Measurements from ENCODE around the gene HHAT.

The HHAT gene

GRCh38 chr1:210299501-210299900 is 29.2 kb upstream of the HHAT start:
- no CpG with 5 or more reads among the region's 5 CpGs for WGBS, 2 donors (ENCODE audit: extremely low coverage in 2 of 2, insufficient read length in 2 of 2, insufficient replicate concordance in 1 of 2)
- Histone ChIP-seq H3K4me3 (ENCODE audit: low read length in 2 of 2) (no peak overlapping the region), H2BK15ac (ENCODE audit: low read length) (no peak overlapping the region), H3K9ac (ENCODE audit: low read depth, low read length, poor library complexity) (no peak overlapping the region), H3K4ac (ENCODE audit: low read length) (no peak overlapping the region), H3K36me3 (replicated peaks in 1 of 2; ENCODE audit: control insufficient read depth in 2 of 2, insufficient read depth in 2 of 2, low read length in 2 of 2) (no peaks in the 10 kb centered on the region), H2AK5ac (ENCODE audit: low read depth, low read length) (no peak overlapping the region), H3K14ac (ENCODE audit: low read length) (no peak overlapping the region), H2BK12ac (ENCODE audit: low read length) (no peak overlapping the region), H3K4me2 (ENCODE audit: insufficient read depth, low read length, poor library complexity, severe bottlenecking) (no peak overlapping the region), H3K27me3 (ENCODE audit: control insufficient read depth in 3 of 3, insufficient read depth in 3 of 3, low read depth in 1 of 3, low read length in 3 of 3) (peaks cover 0 to 30% (median 0%) of the 10 kb centered on the region in 3 experiments), H3K18ac (ENCODE audit: low read length) (no peak overlapping the region), H2BK120ac (ENCODE audit: low read depth, low read length) (no peak overlapping the region), H3K79me1 (ENCODE audit: low read depth, low read length) (no peaks in the 10 kb centered on the region), H2BK5ac (ENCODE audit: low read length) (no peak overlapping the region), H2AFZ (ENCODE audit: low read length) (no peak overlapping the region), H3K23ac (ENCODE audit: low read depth, low read length, poor library complexity) (no peak overlapping the region), H3K4me1 (ENCODE audit: control insufficient read depth in 2 of 2, insufficient read depth in 1 of 2, low read depth in 1 of 2, low read length in 2 of 2) (peaks cover 0 to 21% of the 10 kb centered on the region in 2 donors), H4K91ac (ENCODE audit: low read depth, low read length, poor library complexity) (no peak overlapping the region), H3K9me3 (replicated peaks in 1 of 2; ENCODE audit: control insufficient read depth in 2 of 2, insufficient read depth in 1 of 2, low read depth in 1 of 2, low read length in 2 of 2) (no peaks in the 10 kb centered on the region), H4K8ac (ENCODE audit: low read depth, low read length) (no peak overlapping the region), H3K27ac (replicated peaks; ENCODE audit: low read length) (no peak overlapping the region)
- no peak for DNase-seq (ENCODE audit: low spot score)

DNA sequence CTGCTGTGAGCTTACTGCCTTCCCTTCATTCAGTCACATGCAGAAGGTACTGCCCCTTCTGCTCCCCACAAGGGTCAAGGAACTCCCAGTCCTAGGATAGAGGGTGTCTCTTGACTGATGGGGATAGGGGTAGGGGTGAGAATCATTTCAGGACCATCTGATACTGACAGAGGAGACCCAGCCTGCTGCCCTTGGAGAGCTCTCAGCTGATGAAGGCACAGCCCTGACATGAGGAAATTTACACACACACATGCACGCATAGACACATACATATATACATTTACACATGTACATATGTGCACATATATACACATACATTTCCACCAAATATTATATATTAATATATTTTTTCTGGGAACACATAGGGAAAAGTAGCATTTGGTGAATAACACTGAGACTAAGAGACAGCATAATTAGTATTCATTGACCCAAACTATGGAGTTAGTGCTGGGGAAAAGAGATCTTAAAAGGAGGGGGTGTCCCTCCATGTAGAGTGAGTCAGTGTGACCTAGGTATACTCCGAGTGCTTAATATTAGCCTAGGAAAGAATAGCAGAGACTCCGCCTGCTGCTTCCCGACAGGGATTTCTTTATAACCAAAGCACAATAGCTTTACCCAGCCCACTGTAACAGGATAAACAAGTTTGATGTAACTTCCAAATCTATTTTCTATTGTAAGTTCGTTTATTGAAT is 27.6 kb upstream of the HHAT start:
- no CpG with 5 or more reads among the region's 5 CpGs for WGBS, 2 donors (ENCODE audit: extremely low coverage in 2 of 2, insufficient read length in 2 of 2, insufficient replicate concordance in 1 of 2)
- no peak overlapping the region for H3K23ac ChIP-seq (ENCODE audit: low read depth, low read length, poor library complexity)

DNA sequence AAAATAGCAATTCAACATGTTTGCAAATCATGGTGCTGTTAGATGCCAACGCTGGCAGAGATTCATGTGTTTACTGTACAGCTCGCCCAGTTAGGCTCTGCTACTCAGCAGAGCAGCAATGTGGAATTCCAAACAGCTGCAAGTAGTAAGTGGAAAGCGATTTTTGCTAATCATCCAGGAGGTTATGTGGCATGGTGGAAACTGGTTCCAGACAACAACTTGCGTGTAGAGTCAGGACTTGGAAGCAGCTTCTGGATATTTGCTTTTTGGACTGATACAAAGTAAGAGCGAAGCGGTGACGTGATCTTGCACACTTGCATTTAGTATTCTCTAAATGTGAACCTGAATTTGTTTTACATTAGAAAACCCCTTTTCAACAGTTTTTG is 27.1 kb upstream of the HHAT start:
- Histone ChIP-seq H3K23ac (ENCODE audit: low read depth, low read length, poor library complexity) (no peak overlapping the region), H2BK120ac (ENCODE audit: low read depth, low read length) (no peak overlapping the region), H2BK12ac (ENCODE audit: low read length) (no peak overlapping the region), H3K79me1 (ENCODE audit: low read depth, low read length) (no peaks in the 10 kb centered on the region), H3K4me3 (ENCODE audit: low read length in 2 of 2) (no peak overlapping the region), H3K27ac (replicated peaks; ENCODE audit: low read length) (no peak overlapping the region), H2BK5ac (ENCODE audit: low read length) (no peak overlapping the region), H3K4me2 (ENCODE audit: insufficient read depth, low read length, poor library complexity, severe bottlenecking) (no peak overlapping the region), H2BK15ac (ENCODE audit: low read length) (no peak overlapping the region), H3K14ac (ENCODE audit: low read length) (no peak overlapping the region), H3K36me3 (replicated peaks in 1 of 2; ENCODE audit: control insufficient read depth in 2 of 2, insufficient read depth in 2 of 2, low read length in 2 of 2) (no peaks in the 10 kb centered on the region), H3K27me3 (ENCODE audit: control insufficient read depth in 3 of 3, insufficient read depth in 3 of 3, low read depth in 1 of 3, low read length in 3 of 3) (peaks cover 0 to 29% (median 0%) of the 10 kb centered on the region in 3 experiments), H4K91ac (ENCODE audit: low read depth, low read length, poor library complexity) (no peak overlapping the region), H3K18ac (ENCODE audit: low read length) (no peak overlapping the region), H3K9ac (ENCODE audit: low read depth, low read length, poor library complexity) (no peak overlapping the region), H3K4ac (ENCODE audit: low read length) (no peak overlapping the region), H4K8ac (ENCODE audit: low read depth, low read length) (no peak overlapping the region), H3K4me1 (ENCODE audit: control insufficient read depth in 2 of 2, insufficient read depth in 1 of 2, low read depth in 1 of 2, low read length in 2 of 2) (peaks cover 0 to 11% of the 10 kb centered on the region in 2 donors), H2AFZ (ENCODE audit: low read length) (no peak overlapping the region), H2AK5ac (ENCODE audit: low read depth, low read length) (no peak overlapping the region), H3K9me3 (replicated peaks in 1 of 2; ENCODE audit: control insufficient read depth in 2 of 2, insufficient read depth in 1 of 2, low read depth in 1 of 2, low read length in 2 of 2) (no peaks in the 10 kb centered on the region)
- no peak for DNase-seq (ENCODE audit: low spot score)
- WGBS, 2 donors (ENCODE audit: extremely low coverage in 2 of 2, insufficient read length in 2 of 2, insufficient replicate concordance in 1 of 2), result no CpG with 5 or more reads among the region's 7 CpGs

More for the DNA sequence above, 27.6 kb upstream of the HHAT start:
- peaks cover 0 to 11% of the 10 kb centered on the region in 2 donors for H3K4me1 ChIP-seq (ENCODE audit: control insufficient read depth in 2 of 2, insufficient read depth in 1 of 2, low read depth in 1 of 2, low read length in 2 of 2)
- H2BK120ac ChIP-seq (ENCODE audit: low read depth, low read length), result no peak overlapping the region
- peaks cover 0 to 29% (median 0%) of the 10 kb centered on the region in 3 experiments for H3K27me3 ChIP-seq (ENCODE audit: control insufficient read depth in 3 of 3, insufficient read depth in 3 of 3, low read depth in 1 of 3, low read length in 3 of 3)
- H3K9me3 ChIP-seq (replicated peaks in 1 of 2; ENCODE audit: control insufficient read depth in 2 of 2, insufficient read depth in 1 of 2, low read depth in 1 of 2, low read length in 2 of 2), result no peaks in the 10 kb centered on the region
- H3K4me2 ChIP-seq (ENCODE audit: insufficient read depth, low read length, poor library complexity, severe bottlenecking), result no peak overlapping the region
- no peak overlapping the region for H4K8ac ChIP-seq (ENCODE audit: low read depth, low read length)
- H2BK5ac ChIP-seq (ENCODE audit: low read length), result no peak overlapping the region
- H3K4me3 ChIP-seq (ENCODE audit: low read length in 2 of 2), result no peak overlapping the region
- no peaks in the 10 kb centered on the region for H3K79me1 ChIP-seq (ENCODE audit: low read depth, low read length)
- no peak overlapping the region for H2BK15ac ChIP-seq (ENCODE audit: low read length)
- no peaks in the 10 kb centered on the region for H3K36me3 ChIP-seq (replicated peaks in 1 of 2; ENCODE audit: control insufficient read depth in 2 of 2, insufficient read depth in 2 of 2, low read length in 2 of 2)
- H2BK12ac ChIP-seq (ENCODE audit: low read length), result no peak overlapping the region
- no peak overlapping the region for H3K9ac ChIP-seq (ENCODE audit: low read depth, low read length, poor library complexity)
- no peak overlapping the region for H3K14ac ChIP-seq (ENCODE audit: low read length)
- no peak overlapping the region for H2AFZ ChIP-seq (ENCODE audit: low read length)
- no peak overlapping the region for H2AK5ac ChIP-seq (ENCODE audit: low read depth, low read length)
- no peak overlapping the region for H3K4ac ChIP-seq (ENCODE audit: low read length)
- no peak overlapping the region for H4K91ac ChIP-seq (ENCODE audit: low read depth, low read length, poor library complexity)
- DNase-seq (ENCODE audit: low spot score), result no peak
- no peak overlapping the region for H3K27ac ChIP-seq (replicated peaks; ENCODE audit: low read length)
- no peak overlapping the region for H3K18ac ChIP-seq (ENCODE audit: low read length)

DNA sequence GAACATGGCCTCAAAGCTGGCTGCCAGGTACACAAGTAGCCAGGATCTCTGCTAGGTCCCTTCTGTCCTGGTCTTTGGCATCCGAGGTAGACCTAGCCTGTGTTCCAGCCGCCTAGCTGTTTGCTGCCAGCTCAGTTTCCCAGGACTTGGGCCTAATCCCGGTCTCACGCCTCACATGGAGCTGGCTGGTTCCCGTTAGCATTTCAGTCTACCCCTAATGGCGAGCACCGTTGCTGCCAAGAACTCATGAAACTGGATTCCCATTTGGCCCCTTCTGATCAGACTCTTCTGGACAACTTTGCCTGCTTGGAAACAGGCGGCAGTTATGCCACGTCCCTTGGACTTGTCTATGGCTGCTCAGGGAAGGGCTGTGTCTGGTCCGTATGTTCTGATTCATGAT is 26.2 kb upstream of the HHAT start:
- Histone ChIP-seq H3K27ac (replicated peaks; ENCODE audit: low read length) (no peak overlapping the region), H3K14ac (ENCODE audit: low read length) (no peak overlapping the region), H2BK5ac (ENCODE audit: low read length) (no peak overlapping the region), H4K91ac (ENCODE audit: low read depth, low read length, poor library complexity) (no peak overlapping the region), H2AK5ac (ENCODE audit: low read depth, low read length) (peak overlapping the region; percentile 7), H3K9ac (ENCODE audit: low read depth, low read length, poor library complexity) (no peak overlapping the region), H3K36me3 (replicated peaks in 1 of 2; ENCODE audit: control insufficient read depth in 2 of 2, insufficient read depth in 2 of 2, low read length in 2 of 2) (no peaks in the 10 kb centered on the region), H3K79me1 (ENCODE audit: low read depth, low read length) (no peaks in the 10 kb centered on the region), H3K4me1 (ENCODE audit: control insufficient read depth in 2 of 2, insufficient read depth in 1 of 2, low read depth in 1 of 2, low read length in 2 of 2) (peaks cover 0 to 11% of the 10 kb centered on the region in 2 donors), H4K8ac (ENCODE audit: low read depth, low read length) (no peak overlapping the region), H2BK12ac (ENCODE audit: low read length) (no peak overlapping the region), H3K27me3 (ENCODE audit: control insufficient read depth in 3 of 3, insufficient read depth in 3 of 3, low read depth in 1 of 3, low read length in 3 of 3) (peaks cover 0 to 29% (median 0%) of the 10 kb centered on the region in 3 experiments), H2BK120ac (ENCODE audit: low read depth, low read length) (no peak overlapping the region), H3K18ac (ENCODE audit: low read length) (no peak overlapping the region), H2AFZ (ENCODE audit: low read length) (no peak overlapping the region), H3K4me3 (ENCODE audit: low read length in 2 of 2) (no peak overlapping the region), H3K9me3 (replicated peaks in 1 of 2; ENCODE audit: control insufficient read depth in 2 of 2, insufficient read depth in 1 of 2, low read depth in 1 of 2, low read length in 2 of 2) (no peaks in the 10 kb centered on the region), H3K23ac (ENCODE audit: low read depth, low read length, poor library complexity) (no peak overlapping the region), H3K4me2 (ENCODE audit: insufficient read depth, low read length, poor library complexity, severe bottlenecking) (no peak overlapping the region), H3K4ac (ENCODE audit: low read length) (no peak overlapping the region), H2BK15ac (ENCODE audit: low read length) (no peak overlapping the region)
- no peak for DNase-seq (ENCODE audit: low spot score)
- no CpG with 5 or more reads among the region's 10 CpGs for WGBS, 2 donors (ENCODE audit: extremely low coverage in 2 of 2, insufficient read length in 2 of 2, insufficient replicate concordance in 1 of 2)
